Measurements from ENCODE around the gene POLH.

GRCh38 chr6:43610431-43610830 lies 34.4 kb downstream of the POLH start:
- TF ChIP-seq PKNOX1 (IDR thresholded peaks at IDR 0.05) (no peak), TEAD2 (tag; IDR thresholded peaks at IDR 0.05) (no peak), PHF21A (IDR thresholded peaks at IDR 0.05; ENCODE audit: borderline replicate concordance, low read depth) (no peak), THAP7 (CRISPR knock-in tag; IDR thresholded peaks at IDR 0.05) (no peak), MXD1 (CRISPR knock-in tag; IDR thresholded peaks at IDR 0.05; ENCODE audit: borderline replicate concordance, poor library complexity, severe bottlenecking) (no peak), GMEB1 (CRISPR knock-in tag; IDR thresholded peaks at IDR 0.05) (no peak)
